WI38 (cell line): ENCODE data around the gene EXOC6.

Experiments
- H3K4me3 ChIP-seq: 2 replicates; pipeline ENCODE4 v1.5.1; 2011; ENCODE audit warnings: low read depth, mild to moderate bottlenecking, control low read depth, low read length
- TF ChIP-seq, protein P1 (sequence below): IDR thresholded peaks from 2 replicates; pipeline ENCODE4 v1.5.1; 2012; ENCODE audit warnings: low read depth, mild to moderate bottlenecking, control low read depth, low read length

EXOC6 gene

GRCh38 chr10:93061594-93062513 lies 213.5 kb downstream of the EXOC6 start:
- TF ChIP-seq, protein P1, sequence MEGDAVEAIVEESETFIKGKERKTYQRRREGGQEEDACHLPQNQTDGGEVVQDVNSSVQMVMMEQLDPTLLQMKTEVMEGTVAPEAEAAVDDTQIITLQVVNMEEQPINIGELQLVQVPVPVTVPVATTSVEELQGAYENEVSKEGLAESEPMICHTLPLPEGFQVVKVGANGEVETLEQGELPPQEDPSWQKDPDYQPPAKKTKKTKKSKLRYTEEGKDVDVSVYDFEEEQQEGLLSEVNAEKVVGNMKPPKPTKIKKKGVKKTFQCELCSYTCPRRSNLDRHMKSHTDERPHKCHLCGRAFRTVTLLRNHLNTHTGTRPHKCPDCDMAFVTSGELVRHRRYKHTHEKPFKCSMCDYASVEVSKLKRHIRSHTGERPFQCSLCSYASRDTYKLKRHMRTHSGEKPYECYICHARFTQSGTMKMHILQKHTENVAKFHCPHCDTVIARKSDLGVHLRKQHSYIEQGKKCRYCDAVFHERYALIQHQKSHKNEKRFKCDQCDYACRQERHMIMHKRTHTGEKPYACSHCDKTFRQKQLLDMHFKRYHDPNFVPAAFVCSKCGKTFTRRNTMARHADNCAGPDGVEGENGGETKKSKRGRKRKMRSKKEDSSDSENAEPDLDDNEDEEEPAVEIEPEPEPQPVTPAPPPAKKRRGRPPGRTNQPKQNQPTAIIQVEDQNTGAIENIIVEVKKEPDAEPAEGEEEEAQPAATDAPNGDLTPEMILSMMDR, result no peak
- H3K4me3 ChIP-seq, result peak overlapping the region; percentile 33

GRCh38 chr10:93062514-93063143 lies 214.3 kb downstream of the EXOC6 start:
- TF ChIP-seq, protein P1, result peak; percentile 55
- peak overlapping the region; percentile 33 for H3K4me3 ChIP-seq

DNA sequence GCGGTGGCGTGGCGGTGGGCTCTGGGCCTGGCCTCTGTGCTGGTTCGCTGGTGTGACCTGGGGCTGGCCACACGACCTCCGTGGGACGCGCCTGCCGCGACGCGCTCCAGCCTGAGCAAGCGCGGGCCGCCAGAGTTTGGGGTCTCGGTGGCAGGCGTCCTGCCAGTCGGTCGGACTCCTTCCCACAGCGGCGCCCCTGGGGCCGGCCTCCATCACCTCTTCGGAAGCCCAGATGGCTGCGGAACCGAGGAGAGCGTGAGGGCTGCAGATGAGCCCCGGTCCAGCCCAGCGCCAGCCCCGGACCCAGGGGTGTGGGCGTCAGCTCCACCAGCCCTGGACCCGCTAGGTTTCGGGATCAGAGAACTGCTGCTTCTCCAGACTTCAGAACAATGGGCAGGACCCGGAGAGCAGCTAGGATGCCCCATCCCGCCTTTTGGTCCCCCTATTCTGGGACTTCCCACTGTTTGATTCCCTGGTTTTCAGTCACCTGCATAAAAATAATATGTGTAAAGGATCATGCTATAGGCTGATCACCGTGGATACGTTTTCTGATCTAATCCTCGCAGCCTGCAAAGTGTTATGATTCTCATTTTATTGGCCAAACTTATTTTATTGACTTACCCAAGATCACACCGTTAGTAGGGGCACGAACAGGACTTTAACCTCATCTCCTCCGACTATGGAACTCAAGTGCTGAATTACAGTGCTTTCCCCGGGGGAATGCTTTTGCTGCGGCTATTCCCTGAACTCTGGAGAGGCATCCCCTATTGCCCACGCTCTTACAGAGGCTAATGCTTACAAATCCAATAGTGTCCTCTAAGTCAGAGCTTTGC lies 215.0 kb downstream of the EXOC6 start:
- TF ChIP-seq, protein P1, result no peak
- H3K4me3 ChIP-seq, result peak overlapping the region; percentile 33; the same call in 1 of the 2 replicates

DNA sequence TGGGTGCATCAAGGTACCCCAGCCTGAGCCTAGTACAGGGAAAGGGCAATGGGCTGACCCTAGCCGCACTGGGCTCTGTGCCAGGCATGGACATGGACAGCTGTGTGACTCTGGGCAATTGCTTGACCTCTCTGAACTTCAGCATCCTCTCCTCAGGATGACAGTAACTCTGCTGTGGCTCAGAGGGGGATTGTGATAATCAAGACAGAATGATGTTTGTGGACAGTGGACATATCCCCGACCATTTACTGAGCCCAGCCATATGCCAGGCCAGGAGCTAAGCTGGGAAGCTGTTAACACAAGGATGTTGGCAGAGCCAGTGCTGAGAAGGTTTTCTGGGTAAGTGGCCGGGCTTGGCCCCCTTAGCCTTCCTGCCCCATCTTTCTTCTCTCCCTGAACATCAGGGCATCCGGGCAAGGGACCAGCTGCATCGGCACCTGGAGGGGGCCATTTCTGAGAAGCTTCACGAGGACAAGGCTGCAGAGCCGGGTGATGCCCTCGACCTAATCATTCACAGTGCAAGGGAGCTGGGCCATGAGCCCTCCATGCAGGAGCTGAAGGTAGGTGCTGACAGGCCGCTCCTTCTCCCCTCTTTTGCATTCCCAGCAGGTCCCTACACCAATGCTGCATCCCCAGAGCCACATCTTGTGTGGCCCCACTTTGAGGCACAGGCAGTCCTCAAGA lies 215.8 kb downstream of the EXOC6 start:
- H3K4me3 ChIP-seq, result no peak overlapping the region
- TF ChIP-seq, protein P1, result no peak

DNA sequence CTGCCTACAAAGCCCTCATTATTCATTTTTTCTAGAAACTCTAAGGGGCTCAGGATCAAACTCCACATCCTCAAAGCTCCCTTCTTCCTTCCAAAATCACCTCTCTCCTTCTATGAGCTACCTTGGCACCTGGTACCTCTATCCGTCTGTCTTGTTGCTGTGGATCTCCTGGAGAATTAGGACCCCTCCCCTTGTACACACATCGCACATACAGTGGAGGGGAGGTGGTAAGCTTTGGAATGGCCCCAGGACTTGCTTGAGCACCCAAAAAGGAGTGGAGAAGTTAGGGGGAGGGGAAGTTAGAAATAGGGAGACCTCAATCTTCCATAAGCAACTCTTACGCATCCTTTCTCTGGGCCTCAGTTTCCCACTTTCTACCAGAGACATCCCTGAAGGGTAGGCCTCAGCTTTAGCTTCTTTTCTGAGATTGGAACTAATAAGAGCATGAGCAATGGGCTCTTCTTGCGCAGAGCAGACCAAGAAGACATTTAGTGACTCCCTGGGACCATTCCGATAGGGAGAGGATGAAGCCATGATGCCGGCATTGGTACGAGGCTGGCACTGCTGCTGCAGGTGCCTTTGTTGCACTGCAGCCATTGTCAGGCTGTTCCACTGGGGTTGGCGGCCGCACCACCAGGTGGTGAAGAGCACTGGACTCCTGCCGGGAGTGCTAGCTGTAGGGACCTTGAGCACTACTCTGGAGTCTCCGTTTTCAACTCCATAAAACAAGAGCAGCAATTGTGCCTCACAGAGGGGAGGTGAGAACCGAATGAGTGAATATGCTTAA lies 216.7 kb downstream of the EXOC6 start:
- H3K4me3 ChIP-seq, result no peak overlapping the region
- TF ChIP-seq, protein P1, result no peak
